ENCODE results near the gene KPRP.

The KPRP gene

DNA sequence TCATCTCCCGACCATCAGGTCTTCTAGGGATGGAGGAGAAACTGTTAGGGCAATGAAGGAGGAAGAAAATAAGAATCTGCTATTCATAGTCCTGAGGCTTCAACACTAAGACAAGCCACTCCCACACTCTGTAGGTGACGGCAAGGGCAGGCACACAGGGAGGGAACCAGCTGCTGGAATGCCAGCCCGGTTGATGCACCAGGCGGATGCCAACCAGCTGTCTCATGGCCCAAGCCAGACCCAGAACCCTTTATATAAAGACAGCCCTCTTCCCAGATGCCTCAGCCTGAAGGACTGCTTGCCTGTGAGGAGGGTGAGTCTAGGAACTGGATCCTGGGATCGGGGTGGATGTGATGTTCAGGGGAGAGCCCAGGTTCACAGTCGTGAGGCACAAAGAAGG lies at the start of gene KPRP:
Gene KPRP, plus strand, starts transcription at position 279 of the 400 bp plus-strand sequence. CDS start 1,564 bp downstream, outside the sequence.
- TF ChIP-seq, protein P1, sequence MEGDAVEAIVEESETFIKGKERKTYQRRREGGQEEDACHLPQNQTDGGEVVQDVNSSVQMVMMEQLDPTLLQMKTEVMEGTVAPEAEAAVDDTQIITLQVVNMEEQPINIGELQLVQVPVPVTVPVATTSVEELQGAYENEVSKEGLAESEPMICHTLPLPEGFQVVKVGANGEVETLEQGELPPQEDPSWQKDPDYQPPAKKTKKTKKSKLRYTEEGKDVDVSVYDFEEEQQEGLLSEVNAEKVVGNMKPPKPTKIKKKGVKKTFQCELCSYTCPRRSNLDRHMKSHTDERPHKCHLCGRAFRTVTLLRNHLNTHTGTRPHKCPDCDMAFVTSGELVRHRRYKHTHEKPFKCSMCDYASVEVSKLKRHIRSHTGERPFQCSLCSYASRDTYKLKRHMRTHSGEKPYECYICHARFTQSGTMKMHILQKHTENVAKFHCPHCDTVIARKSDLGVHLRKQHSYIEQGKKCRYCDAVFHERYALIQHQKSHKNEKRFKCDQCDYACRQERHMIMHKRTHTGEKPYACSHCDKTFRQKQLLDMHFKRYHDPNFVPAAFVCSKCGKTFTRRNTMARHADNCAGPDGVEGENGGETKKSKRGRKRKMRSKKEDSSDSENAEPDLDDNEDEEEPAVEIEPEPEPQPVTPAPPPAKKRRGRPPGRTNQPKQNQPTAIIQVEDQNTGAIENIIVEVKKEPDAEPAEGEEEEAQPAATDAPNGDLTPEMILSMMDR (IDR thresholded peaks at IDR 0.05): no peak
- no peak within 1 kb of the TSS for H3K4me3 ChIP-seq (ENCODE audit: low read depth in 1 of 2, low read length in 1 of 2)

GRCh38 chr1:152718238-152718637 lies 39.6 kb upstream of the KPRP start:
- H3K4me1 ChIP-seq (ENCODE audit: control insufficient read depth in 1 of 2, insufficient read depth in 1 of 2, low read depth in 1 of 2, low read length in 1 of 2): no peaks in the 10 kb centered on the region
- peaks cover 5% of the 10 kb centered on the region for H3K27me3 ChIP-seq
- H3K4me3 ChIP-seq (ENCODE audit: low read depth in 1 of 2, low read length in 1 of 2): no peak overlapping the region
- no peaks in the 10 kb centered on the region for H3K9me3 ChIP-seq
- no peaks in the 10 kb centered on the region for H3K36me3 ChIP-seq
- no peak overlapping the region for H3K27ac ChIP-seq
- TF ChIP-seq, protein P1 (IDR thresholded peaks at IDR 0.05): no peak

More for the DNA sequence above, at the start of gene KPRP:
- Histone ChIP-seq H3K9me3 (no peaks in the 10 kb centered on the region), H3K27ac (no peak within 1 kb of the TSS), H3K27me3 (peaks cover 7% of the 10 kb centered on the region), H3K4me1 (ENCODE audit: control insufficient read depth in 1 of 2, insufficient read depth in 1 of 2, low read depth in 1 of 2, low read length in 1 of 2) (no peaks in the 10 kb centered on the region), H3K36me3 (no peaks in the 10 kb centered on the region)

DNA sequence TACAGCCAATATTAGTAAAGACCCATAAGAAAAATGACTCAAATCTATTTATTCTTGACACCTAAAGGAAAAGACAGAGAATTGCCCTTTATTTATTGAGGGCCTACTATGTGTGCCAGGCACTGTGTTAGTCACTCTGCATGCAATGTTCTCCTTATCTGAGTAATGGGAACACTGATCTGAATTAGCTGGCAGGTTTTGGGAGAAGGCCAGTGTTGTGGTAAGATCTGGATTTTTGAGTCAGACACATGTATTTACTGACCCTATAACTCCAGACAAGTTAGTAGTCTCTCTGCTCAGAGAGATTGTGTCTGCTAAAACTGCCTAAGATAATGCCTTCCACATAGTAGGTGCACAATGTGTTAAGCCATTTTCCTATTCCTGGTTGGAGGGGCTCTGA lies 32.6 kb upstream of the KPRP start:
- H3K27me3 ChIP-seq: peaks cover 19% of the 10 kb centered on the region
- no peaks in the 10 kb centered on the region for H3K4me1 ChIP-seq (ENCODE audit: control insufficient read depth in 1 of 2, insufficient read depth in 1 of 2, low read depth in 1 of 2, low read length in 1 of 2)
- TF ChIP-seq, protein P1 (IDR thresholded peaks at IDR 0.05): no peak
- H3K36me3 ChIP-seq: no peaks in the 10 kb centered on the region
- no peak overlapping the region for H3K4me3 ChIP-seq (ENCODE audit: low read depth in 1 of 2, low read length in 1 of 2)
- no peak overlapping the region for H3K27ac ChIP-seq
- no peaks in the 10 kb centered on the region for H3K9me3 ChIP-seq

GRCh38 chr1:152728986-152729385 lies 28.8 kb upstream of the KPRP start:
- Histone ChIP-seq H3K36me3 (no peaks in the 10 kb centered on the region), H3K27me3 (peaks cover 14% of the 10 kb centered on the region), H3K4me1 (ENCODE audit: control insufficient read depth in 1 of 2, insufficient read depth in 1 of 2, low read depth in 1 of 2, low read length in 1 of 2) (no peaks in the 10 kb centered on the region), H3K27ac (no peak overlapping the region), H3K4me3 (ENCODE audit: low read depth in 1 of 2, low read length in 1 of 2) (no peak overlapping the region), H3K9me3 (no peaks in the 10 kb centered on the region)
- TF ChIP-seq, protein P1 (IDR thresholded peaks at IDR 0.05): no peak

GRCh38 chr1:152735648-152736047 lies 22.2 kb upstream of the KPRP start:
- Histone ChIP-seq H3K36me3 (no peaks in the 10 kb centered on the region), H3K9me3 (no peaks in the 10 kb centered on the region), H3K4me3 (ENCODE audit: low read depth in 1 of 2, low read length in 1 of 2) (no peak overlapping the region), H3K4me1 (ENCODE audit: control insufficient read depth in 1 of 2, insufficient read depth in 1 of 2, low read depth in 1 of 2, low read length in 1 of 2) (no peaks in the 10 kb centered on the region), H3K27me3 (peaks cover 20% of the 10 kb centered on the region), H3K27ac (no peak overlapping the region)
- TF ChIP-seq, protein P1 (IDR thresholded peaks at IDR 0.05): no peak

DNA sequence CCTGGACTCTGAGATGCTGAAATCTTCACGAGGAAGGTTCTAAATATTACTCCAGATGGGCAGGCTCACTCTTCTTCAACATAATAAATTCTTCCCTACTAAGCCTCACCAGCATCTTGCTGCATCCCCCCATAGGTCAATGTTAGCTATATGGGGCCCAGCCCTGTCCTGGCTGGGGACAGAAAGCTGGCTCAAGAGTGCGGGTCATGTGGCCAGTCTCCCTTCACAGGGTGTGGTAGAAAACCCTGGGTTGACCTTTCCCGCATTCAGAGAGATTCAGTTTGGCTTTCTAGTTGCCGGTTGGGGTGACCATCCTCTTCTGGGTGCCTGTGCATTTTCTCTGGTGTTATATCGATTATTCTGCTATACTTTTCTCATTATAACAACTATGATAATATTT lies 19.8 kb upstream of the KPRP start:
- Histone ChIP-seq H3K9me3 (no peaks in the 10 kb centered on the region), H3K27me3 (peaks cover 30% of the 10 kb centered on the region), H3K4me1 (ENCODE audit: control insufficient read depth in 1 of 2, insufficient read depth in 1 of 2, low read depth in 1 of 2, low read length in 1 of 2) (no peaks in the 10 kb centered on the region), H3K4me3 (ENCODE audit: low read depth in 1 of 2, low read length in 1 of 2) (no peak overlapping the region), H3K27ac (no peak overlapping the region), H3K36me3 (no peaks in the 10 kb centered on the region)
- TF ChIP-seq, protein P1 (IDR thresholded peaks at IDR 0.05): no peak
